ENCODE measurements around the gene TFCP2L1.

The TFCP2L1 gene

DNA sequence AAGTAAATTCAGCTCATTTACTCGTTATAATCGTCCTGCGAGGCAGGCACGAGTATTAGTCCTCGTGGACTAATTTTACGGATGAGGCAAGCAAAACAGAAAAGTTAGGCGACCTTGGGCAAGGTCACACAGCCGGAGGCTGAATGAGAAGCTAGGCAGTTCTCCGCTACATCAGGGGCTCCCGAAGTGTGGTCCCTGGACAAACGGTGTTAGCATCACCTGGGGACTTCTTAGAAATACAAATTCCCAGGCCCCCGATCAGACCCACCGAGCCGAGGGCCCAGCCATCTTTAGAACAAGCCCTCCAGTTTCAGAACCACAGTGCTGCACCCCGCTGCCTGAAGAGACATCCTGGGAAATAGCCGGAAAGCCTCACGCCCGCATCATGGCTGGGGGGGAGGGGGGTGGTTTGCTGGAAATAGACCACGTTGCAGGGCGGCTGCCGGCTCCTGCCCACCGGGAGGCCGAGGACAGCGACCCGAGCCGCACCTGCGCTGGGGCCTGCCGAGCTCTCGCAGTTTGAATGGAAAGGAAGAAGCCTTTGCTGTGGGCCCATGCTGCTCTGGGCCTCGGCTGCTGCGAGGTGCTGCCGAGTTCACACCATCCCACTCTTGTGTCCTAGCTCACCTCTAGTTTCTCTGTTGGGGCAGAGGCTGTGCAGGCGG, 72.2 kb downstream of the TFCP2L1 start:
- no peak for DNase-seq

DNA sequence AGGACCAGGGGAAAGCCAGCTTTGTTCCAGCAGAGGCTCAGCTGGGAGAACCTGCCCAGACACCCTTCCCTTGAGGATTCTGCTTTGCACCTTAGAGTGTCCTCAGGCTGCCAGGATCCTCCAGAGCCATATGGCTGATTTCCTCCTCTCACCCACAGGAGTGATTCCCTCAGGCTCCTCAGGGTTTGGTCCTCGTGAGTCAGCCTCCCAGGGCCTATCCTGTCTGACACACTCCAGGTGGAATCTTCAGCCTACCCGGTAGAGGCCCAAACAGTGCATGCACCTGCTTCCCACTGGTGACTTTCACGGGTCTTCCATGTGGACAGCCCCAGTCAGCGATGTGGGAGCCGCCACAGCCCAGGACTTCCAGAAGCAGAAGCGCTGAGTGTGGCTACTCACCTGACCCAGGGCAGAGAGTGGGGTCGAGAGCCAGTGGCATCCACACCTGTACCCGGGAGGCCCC, 73.3 kb downstream of the TFCP2L1 start:
- DNase-seq = no peak

DNA sequence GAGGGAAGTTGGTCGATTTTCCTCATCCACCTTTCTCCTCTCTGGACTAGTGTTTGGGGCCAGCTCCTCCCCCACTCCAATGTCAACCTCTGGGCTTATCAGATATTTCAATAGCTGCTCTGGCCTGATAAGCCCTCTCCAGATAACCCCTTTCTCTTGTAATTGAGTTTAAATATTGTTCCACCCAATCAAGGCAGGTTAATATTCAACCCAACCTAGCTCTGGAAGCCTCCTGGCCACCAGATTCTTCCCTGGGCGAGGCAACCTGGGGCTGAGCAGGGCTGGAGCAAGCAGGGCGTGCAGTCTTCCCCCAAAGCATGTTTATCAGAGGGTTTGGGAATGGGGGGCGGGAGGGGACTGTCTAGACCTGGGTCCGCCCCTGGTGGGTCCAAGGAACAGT, 73.8 kb downstream of the TFCP2L1 start:
- no peak for DNase-seq

DNA sequence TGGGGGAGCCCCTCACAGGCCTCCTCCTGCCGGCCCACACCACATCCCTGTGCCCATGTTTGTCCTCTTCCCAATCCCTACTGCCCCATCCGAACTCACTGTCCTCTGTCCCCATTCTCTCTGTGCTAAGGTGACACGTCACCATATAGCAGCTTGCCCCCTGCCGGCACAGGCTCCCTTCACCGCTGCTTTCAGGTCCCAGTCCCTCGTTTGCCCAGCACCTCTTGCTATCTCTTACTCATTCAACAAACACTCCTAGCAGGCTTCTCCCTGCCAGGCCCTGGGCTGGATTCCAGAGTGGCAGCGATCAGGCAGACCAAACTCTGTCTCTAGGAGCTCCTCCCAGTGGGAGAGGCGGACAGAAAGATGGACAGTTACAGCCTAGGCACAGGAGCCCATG, 74.3 kb downstream of the TFCP2L1 start:
- DNase-seq = peak; percentile 30

DNA sequence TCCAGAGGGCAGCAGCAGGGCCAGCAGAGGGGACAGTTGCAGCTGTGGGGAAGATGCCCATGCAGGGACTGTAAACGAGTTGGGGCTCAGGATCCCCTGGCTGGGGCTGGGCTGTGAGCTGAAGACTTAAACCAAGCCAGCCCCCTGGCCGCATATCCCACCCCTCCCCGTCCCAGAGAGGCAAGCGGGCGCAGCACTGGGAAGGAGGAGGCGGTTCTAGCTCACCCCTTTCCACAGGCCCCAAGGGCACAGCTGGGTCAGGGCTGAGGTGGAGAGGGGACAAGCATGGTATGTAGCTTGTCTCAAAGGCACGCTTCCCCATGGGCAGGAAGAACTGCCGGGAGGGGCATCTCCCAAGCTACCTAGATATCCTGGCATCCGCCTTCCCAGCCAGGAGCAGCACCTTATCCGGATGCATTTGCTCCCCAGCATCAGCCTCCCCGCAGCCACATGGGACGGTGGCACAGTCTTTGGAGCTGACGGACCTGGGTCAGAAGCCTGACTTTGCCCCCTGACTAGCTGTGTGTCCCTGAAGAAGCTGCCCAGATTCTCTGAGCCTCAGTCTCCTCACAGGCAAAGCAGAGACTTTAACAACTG, 75.9 kb downstream of the TFCP2L1 start:
- DNase-seq = no peak

DNA sequence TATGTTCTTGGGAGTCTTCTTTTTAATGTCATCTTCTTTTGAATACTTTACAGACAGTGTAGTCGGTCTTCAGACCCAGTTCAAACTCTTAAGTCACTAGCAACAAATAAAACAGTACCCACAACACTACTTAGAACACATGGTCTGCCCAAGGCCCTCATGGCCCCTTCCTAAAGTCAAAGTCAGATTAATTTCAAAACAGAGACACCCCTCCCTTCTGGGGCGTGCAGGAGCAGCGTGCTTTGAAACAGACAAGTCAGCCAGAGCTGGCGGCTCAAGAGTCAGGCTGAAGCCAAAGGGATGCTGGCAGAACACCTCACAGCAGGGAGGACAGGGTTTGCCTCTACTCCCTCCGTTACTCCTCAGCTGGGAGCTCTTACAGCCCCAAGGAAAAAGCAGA, 77.5 kb downstream of the TFCP2L1 start:
- DNase-seq = no peak

DNA sequence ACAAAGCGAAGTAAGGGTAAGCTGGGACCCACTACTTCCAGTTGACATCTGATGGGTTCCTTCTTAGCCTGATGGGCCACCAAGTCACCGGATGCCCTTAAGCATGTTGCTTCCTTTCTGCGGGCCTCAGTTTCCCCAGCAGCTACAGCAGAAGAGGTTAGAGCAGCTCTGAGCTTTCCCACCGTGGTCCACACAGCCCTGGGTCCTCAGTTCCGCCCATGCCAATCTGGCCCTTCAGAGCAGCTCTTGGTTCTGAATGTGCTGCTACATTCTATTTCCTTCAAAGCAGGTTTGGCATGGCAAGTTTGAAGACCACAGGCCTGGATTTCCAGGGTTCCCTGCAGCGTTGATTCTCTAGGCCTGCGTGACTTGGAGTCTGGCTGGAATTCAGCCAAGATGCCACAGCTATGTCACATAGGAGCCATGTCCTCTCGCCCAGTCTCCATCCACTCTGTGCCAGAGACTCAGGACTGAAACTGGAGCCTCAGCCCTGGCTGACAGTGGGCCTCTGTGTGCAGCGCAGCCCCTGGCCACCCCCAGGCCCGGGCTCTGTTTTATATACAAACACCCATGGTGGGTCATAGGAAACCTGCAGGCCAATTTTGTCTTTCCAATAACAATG, 79.6 kb downstream of the TFCP2L1 start:
- no peak for DNase-seq

DNA sequence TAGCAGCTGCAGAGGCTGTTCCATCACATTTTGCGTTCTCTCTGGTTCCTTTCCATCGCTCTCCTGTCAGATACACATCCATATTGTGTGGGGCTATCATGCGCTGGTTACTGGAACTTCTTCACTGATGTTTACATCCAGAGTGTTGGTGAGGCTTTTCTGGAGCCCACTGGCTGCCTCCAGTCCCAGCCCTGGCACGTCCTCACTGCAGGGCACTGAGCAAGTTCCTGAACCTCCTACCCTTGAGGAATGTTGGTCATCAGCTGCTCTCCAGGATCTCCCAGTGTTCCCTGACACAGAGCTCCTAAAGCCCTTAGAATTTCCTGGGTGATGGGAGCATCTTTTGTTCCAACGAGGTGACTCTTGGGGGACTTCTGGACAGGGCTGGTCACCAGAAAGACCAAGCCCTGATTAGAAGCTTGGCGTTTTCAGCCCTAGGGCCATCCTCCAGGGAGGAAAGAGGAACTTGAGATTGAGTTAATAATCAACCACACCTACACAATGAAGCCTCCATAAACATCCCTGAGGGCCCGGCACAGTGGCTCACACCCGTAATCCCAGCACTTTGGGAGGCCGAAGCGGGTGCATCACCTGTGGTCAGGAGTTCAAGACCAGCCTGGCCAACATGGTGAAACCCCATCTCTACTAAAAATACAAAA, 81.3 kb downstream of the TFCP2L1 start:
- no peak for DNase-seq

DNA sequence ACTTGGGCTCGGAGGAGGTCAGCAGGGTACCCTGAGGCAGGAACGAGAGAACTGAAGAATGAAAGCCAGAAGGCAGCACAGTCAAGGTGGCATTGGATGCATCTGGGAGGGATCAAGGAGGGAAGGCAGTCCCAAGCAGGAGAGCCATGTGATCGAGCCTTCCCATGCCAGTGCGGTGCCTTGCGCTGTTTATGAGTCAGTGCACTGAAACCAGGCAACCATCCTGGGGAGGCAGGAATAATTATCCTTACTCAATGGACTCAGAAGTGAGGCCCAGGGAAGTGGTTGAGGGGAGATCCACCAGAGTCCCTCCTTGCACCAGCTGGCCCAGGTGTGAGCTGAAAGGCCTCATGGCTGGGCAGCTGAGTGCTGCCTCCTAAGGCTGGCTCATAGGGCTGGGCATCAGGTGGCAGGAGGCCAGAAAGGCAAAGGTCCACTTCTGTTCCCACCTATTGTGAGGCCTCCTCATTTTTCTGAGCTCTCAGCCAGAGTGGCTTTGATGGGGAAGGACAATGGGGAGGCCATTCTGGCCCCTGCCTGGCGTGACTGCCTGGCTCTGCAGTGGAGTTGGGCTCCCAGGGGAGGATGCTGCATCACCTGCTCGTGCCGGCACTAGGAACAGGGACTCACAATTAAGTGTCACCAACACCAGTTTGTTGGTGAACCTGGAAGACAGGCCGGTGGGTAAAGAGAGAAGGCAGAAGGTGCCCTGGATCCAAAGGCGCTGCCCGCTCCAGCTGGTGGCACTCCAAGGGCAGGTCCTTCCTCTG, 82.3 kb downstream of the TFCP2L1 start:
- DNase-seq = no peak

DNA sequence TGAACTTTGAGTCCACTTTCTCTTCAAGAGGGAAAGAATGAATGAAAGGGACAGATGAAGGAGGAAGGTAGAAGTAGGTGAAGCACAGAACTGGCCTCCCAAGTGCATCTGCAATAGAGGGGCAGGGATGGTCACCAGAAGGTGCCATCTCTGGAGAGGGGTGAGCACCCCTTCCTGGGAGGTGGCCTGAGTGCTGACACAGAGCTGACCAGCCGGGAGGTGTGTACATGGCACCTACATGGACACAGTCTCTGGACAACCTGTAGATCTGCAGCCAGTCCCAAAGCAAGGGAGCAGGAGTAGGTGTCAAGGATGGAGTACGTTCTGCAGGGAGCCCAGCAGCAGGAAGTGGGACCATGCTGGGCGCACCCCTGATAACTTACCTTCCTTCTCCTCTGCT, 83.2 kb downstream of the TFCP2L1 start:
- no peak for DNase-seq

DNA sequence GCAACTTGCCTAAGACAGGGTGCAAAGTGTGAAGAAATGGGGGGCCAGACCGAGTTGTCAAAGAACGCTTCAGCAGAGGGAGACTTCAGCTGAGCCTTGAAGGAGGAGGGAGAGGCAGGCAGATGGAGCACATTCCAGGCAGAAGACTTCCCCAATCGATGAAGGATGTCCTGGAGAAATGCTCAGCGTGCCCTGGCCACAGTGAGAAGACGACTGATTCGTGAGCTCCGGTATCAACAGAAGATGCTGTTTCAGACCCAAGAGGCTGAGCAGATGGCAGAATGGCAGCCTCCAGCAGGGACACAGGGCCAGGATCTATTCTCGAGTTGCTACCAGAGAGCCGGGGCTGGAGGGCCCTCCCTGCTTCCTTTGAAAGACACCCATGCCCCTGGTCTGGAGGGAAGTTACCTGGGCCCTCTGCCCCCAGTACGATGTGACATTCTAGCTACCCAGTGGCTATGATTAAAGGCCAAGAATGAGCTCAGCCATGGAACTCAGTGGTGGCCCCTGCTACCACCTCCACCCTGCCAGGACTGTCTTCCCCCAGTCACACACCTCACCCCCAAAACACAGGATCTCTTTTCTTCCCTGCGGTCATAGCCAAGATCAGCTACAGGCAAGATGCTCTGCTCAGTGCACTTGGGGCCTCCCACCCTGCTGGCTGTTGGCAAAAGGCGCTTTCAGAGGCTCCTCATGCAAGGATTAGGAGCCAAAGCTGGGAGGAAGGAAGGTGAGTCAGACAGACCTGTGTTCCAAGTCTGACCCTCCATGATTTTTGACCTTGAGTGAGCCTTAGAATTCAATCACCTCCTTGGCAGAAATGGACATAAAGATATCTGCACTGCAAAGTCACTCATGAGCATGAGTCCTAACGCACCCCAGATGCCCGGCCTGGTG, 84.3 kb downstream of the TFCP2L1 start:
- DNase-seq = no peak

DNA sequence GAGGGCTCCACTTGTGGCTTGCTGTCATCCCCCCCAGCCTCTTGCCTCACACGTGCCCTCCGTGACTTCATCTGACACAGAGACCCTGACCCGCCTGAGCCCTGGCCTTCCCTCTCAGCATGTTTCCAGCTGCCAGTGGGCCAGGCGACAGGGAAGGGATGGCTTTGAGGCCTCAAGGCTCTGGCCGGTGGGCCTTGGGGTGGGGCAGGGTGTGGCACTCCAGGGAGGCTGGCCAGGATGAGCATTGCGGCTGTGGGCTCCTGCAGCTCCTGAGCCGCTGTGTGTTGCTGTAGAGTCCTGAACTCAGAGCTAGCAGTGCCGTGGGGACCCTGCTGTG, 85.0 kb downstream of the TFCP2L1 start:
- DNase-seq = no peak

DNA sequence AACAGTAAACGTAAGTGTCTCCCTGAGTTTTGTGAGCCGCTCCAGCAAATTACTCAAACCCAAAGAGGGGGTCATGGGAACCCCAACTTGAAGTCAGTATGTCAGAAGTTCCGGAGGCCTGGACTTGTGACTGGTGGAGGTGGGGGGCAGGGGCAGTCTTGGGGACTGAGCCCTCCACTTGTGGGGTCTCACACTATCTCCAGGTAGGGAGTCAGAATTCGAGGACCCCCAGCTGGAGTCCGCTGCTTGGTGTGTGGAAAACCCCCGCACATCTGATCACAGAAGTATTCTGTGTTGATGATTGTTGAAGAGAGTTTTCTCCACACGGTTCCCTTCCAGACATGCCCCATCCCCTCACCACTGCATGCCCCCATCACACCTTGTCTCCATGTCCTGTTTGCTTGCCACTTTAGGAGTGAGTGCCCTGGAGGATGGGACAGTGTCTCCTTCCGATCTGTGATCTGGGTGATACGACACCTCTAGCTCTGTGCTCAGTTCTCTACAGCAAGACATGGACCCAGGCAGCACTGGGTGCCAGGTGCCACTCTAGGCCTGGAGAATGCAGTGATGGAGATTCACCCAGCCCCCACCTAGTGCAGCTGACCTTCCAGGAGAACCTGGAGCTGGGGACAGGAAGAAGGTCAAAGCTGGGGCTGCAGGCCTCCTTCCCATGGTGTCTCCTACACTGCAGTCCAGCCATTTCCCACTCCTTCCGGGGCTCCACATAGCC, 85.6 kb downstream of the TFCP2L1 start:
- DNase-seq = no peak

DNA sequence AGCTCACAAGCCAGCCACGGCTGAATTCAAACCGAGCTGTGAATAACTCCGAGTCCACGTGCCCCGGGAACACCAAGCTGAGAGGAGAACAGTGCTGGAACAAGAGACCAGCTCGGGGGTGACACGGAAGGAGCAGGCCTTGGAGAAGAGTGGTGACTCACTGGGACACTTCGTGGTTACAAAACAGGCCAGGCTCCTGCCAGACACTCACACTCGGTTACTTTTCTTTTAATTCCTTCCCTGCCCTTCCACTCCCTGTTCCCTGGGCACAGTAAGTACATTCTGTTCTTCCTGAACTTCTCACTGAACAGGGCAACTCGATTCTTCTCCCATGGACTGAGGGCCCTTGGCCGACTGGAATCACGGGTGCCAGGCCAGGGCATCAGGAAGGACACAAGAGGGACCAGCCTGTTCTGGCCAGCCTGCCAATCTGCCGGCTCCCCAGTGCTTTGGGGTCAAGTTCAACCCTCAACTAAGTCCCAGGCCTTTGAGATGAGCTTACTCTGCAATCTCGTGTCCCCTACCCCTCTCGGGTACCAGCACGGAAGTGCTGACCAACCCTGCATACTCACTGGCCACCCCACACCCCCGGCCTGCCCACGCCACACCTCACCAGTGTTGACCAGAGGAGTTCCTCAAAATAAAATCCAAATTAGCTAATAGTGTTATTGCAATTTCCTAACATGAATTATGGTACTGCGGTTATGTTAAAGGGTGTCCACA, 87.5 kb downstream of the TFCP2L1 start:
- no peak for DNase-seq

DNA sequence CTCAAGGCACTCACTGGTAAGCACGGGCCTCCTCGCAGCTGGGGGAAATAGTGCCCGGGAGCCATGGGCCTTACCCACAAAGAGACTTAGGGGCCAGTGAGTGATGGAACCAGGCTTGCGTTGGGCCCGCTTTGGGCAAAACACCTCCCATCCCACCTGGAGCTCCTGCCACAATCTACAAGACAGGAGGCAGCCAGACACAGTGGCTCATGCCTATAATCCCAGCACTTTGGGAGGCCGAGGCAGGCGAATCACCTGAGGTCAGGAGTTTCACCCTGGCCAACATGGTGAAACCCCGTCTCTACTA, 88.2 kb downstream of the TFCP2L1 start:
- DNase-seq = no peak

DNA sequence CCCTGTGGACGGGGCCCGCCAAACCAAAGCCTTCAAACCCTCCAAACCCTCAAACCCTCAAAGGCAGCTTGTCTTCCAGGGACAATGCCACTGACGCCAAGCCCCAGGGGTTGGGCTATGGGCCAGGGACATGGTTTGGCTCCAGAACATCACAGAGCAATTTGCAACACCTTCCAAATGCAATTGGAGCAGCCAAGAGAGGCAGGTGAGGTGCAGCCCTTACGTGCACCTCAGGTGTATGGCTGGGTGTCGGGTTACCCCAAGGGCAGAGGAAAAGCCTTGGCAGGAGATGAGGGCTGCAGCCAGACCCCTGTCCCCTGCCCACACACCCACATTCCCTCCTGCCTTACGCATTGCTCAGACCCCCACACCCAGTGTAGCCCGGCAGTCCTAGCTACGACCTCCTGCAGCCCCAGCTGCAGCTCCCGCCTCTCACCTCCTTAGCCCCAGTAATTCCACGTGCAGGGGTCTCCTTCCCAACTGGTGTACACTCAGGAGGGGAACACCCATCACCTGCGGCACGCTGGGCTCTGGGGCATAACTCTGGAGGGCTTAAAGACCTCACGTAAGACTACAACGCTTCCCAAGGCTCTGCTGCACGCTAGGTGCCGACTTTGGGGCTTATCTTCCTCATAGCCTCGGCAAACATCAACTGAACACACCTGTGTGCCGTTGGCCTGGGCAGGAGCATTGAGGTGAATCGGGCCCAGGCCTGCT, 88.7 kb downstream of the TFCP2L1 start:
- DNase-seq = no peak

DNA sequence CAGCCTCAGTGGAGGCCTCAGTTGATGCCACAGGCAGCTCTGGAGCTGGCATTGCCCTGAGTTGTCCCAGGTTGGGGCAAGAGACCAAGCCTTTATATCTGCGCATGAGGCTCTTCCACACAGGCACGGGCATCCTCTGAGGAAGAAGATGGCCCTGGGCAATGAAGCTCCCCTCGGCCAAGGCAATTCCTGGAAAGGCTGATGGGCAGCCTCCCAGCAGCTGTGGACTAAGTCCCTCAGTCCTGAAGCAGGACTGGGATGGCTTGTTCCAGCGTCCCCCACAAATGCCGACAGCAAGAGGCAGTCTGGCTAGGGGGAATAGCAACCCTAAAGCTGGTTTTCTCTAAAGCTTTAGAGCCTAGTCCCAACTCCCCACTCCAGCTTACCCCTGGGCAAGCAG, 90.0 kb downstream of the TFCP2L1 start:
- DNase-seq = no peak

DNA sequence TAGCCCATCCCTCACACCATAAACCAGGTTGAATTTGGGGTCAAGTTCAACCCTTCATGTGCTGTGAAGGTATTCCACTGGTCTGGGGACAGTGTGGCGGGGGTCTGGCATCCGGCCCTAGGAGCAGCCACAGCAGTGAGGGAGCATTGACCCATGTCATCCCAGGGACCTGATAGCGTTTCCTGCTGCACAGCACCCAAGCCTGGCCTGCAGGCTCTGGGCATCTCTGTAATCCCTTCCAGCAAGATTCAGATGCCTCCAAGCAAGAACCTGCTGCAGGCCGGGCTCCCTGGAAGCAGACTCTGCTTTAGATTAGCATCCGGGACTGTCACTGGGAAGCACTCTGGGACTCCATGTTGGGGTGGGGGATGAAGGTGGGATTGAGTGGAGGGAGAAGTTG, 90.4 kb downstream of the TFCP2L1 start:
- no peak for DNase-seq

DNA sequence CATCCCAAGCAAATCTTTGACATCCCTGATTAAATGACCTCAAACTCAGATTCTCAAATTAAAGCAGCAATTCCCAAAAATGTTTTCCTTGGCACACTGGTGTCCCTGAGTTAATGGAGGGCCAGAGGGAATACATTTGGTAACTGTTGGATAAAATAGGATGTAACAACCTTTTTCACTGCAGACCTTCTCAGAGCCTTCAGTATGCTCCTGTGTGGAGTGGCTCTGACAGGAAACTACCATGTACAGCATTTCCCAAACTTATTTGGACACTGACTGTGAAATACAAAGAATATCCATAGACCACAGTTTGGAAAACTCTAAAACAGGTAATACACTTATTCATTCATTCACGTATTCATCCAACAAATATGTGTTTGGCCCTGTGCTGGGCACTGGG, 91.8 kb downstream of the TFCP2L1 start:
- no peak for DNase-seq

DNA sequence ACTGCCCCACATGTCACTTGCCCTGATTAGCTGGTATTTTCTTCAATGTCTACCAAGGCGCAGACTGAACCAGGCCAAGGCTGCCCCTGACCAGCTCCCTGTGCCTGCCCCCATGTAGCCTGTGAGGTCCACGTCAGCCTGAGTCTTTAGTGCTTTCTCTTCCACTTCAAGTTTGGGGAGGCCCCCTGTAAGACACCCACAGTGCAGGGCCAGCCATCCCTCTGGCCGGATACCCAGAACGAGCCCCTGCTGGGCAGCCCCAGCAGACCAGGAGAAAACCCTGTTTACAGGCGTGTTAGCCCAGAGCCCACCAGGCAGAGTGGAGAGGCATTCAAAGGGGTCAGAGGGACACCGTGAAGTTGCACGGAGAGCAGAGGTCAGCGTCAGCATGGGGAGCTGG, 92.4 kb downstream of the TFCP2L1 start:
- DNase-seq = no peak
